Stimulated activated CD4-positive, alpha-beta T cell treated with anti-CD3 and anti-CD28 coated beads, Interleukin-1b, Interleukin-23, amount 100 ng/mL, for 48 hours (primary cell): ENCODE measurements around the gene SLC12A4.
"Not testable (repeated sequence)": the region's sequence is repeated elsewhere in the genome, so short reads cannot be mapped to it uniquely, and the experiment has no call there.

Experiments used
- DNase-seq: peaks from one replicate; pipeline ENCODE4 v3.0.0-alpha.2; 2020

SLC12A4 gene

GRCh38 chr16:67987460-67988160, 19.2 kb upstream of the SLC12A4 start:
- DNase-seq, result no peak

GRCh38 chr16:67986949-67987348, 18.5 kb upstream of the SLC12A4 start:
- DNase-seq, result no peak

- DNase-seq, result no peak
These were observed 13.7 kb upstream of the SLC12A4 start for GRCh38 chr16:67982011-67982696.

GRCh38 chr16:67979955-67980678, 11.7 kb upstream of the SLC12A4 start, which contains the start of gene DPEP3:
Gene DPEP3, minus strand, starts transcription at chr16:67980499. Its CDS starts 119 bp downstream, at chr16:67980380.
- no peak for DNase-seq

- no peak for DNase-seq
These were observed 9.2 kb upstream of the SLC12A4 start for GRCh38 chr16:67977469-67978227.

- no peak for DNase-seq
These were observed 8.6 kb upstream of the SLC12A4 start for GRCh38 chr16:67977005-67977404.

- no peak for DNase-seq
These were observed 7.8 kb upstream of the SLC12A4 start for GRCh38 chr16:67976205-67976604.

GRCh38 chr16:67975321-67976105, 7.1 kb upstream of the SLC12A4 start:
- no peak for DNase-seq

- not testable (repeated sequence) for DNase-seq
These were observed 3.8 kb upstream of the SLC12A4 start for GRCh38 chr16:67972285-67972684.

GRCh38 chr16:67971111-67971510, 2.7 kb upstream of the SLC12A4 start:
- no peak for DNase-seq

- no peak for DNase-seq
These were observed 1.0 kb upstream of the SLC12A4 start for GRCh38 chr16:67969254-67970039.

GRCh38 chr16:67967958-67968399, 458 bp downstream of the SLC12A4 start:
- no peak for DNase-seq

- peak; percentile 38 for DNase-seq
These were observed 1.1 kb downstream of the SLC12A4 start for GRCh38 chr16:67967183-67967957.

- no peak for DNase-seq
These were observed 1.8 kb downstream of the SLC12A4 start for GRCh38 chr16:67966549-67967182.

- DNase-seq, result no peak
These were observed 2.5 kb downstream of the SLC12A4 start for GRCh38 chr16:67965668-67966548.

- DNase-seq, result no peak
These were observed 3.8 kb downstream of the SLC12A4 start for GRCh38 chr16:67964477-67965131.

- no peak for DNase-seq
These were observed 4.6 kb downstream of the SLC12A4 start for GRCh38 chr16:67963662-67964321.

GRCh38 chr16:67963292-67963661, 5.2 kb downstream of the SLC12A4 start:
- no peak for DNase-seq
